NCI-H82 treated with DMSO at 0.1 percent for 48 hours (cell line): Measurements from ENCODE around the gene ARHGAP26.
A peak's percentile ranks its signal among the peaks of the same experiment; 100 is the strongest.

Experiments
- DNase-seq: peaks from one replicate; lab custom pipeline; 2025; ENCODE audit not compliant: unreplicated experiment; lab: John Stamatoyannopoulos, UW

ARHGAP26 gene

DNA sequence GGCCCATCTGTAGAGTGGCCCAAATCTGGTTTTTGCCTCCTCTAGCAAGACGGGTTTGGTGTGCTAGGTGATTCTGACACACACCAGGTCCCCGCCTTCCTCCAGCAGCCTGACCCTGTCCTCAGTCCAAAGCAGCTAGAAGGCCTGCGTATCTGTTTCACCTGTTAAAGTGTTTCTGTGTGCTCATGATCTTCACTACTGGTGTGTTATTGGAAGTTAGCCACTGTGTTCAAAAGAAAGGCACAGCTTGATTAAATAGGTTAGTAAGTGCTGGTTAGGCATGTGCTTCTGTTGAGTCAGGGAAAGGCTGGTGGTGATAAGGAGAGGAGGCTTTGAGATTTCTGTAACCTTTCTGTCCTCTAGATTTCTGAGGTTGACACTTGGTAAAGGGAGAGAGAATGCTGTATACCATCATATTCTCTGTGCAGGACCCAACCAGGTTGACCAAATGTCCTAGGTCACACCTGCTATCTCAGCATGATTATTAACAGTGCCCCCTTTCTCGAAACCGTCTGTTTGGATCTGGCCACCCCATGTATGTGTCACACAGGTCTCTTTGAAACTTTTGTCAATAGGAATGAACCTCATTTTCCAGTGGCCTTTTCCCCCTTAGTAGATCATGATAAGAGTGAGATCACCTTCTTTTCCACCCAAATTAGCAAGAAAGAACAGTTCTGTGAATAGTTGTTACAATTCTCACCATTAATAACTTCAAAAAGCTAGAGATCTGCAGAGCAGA, 58.8 kb downstream of the ARHGAP26 start:
- DNase-seq = no peak

DNA sequence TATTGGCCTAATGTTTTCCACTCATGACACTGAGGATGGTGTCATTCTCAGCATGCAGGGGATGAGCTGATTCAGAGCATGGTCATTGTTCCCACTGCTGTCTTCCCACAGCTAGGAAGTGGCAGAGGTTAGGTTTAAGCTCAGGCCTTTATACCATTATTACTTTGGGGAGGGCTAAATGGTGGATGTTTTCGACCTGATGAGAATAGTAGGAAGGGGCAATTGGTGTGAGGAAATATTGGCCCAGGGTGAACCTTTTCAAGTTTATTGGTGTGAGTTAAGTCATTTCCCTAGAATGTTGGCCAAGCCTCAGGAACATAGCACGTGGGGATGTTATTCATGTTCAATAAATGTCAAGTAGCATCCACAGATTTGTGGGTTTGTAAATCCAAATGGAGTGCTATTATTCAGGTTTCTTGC, 59.6 kb downstream of the ARHGAP26 start:
- DNase-seq = no peak

DNA sequence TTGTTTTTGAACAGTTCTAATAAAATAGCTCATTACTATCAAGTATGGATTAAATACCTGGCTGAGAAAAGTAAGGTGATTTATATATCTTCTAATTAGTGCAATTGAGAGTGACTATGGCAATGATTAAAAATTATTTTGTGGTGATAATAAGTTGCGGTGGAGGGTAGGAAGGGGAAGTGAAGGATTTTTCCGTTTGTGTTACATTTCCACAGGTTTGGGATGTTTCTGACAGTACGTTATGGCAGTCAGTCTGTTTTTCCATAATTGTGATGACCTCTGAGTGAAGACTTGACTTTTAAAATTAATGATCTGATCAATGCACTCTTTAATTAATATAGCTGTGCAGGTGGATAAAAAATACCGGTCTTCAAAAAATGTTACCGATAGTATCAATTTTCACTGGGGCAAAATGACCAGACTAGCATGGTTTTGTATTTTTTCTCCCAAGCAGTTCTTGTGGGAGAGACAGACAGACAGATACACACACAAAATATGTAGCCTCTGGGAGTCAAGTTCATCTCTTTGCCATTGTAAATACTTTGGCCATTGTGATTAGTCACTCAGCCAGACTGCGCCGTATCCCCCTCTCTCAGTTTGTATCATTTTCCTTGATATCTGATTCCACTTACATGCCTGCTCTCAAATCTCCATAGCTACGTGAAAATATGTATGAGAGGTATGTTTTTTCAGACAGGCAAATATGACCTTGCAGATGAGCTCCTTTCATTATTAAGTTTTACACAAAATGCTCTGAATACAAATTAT, 60.2 kb downstream of the ARHGAP26 start:
- no peak for DNase-seq

DNA sequence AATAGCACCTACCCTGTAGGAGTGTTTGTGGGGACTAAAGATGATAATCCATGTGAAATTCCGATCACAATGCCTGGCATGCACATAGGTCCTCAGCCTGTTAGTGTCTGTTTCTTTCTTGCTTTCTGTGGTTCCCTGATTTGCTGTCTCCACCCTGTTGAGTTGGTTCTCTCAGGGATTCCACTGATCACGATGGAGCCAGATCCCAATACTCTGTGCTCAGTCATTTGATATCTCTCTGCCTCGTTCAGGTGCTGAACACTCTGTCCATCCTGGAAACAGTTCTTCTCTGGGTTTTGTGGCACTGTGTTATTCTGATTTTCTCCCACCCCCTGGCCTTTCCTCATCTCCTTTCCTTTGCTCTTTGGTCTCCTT, 60.8 kb downstream of the ARHGAP26 start:
- no peak for DNase-seq

DNA sequence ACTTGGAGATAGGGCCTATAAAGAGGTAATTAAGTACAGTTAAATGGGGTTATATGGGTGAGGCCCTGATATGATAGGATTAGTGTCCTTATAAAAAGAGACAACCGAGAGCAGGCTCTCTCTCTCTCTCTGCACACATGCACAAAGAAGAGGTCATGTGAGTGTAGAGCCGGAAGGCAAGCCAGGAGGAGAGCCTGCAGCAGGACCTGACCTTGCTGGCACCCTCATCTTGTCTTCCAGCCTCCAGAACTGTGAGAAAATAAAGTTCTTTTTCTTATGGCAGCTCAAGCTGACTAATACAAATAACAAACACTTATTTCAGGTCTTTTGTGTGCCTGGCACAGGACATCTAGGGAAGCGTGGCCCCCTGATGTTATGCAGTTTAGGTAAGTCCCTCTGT, 62.1 kb downstream of the ARHGAP26 start:
- DNase-seq = no peak

DNA sequence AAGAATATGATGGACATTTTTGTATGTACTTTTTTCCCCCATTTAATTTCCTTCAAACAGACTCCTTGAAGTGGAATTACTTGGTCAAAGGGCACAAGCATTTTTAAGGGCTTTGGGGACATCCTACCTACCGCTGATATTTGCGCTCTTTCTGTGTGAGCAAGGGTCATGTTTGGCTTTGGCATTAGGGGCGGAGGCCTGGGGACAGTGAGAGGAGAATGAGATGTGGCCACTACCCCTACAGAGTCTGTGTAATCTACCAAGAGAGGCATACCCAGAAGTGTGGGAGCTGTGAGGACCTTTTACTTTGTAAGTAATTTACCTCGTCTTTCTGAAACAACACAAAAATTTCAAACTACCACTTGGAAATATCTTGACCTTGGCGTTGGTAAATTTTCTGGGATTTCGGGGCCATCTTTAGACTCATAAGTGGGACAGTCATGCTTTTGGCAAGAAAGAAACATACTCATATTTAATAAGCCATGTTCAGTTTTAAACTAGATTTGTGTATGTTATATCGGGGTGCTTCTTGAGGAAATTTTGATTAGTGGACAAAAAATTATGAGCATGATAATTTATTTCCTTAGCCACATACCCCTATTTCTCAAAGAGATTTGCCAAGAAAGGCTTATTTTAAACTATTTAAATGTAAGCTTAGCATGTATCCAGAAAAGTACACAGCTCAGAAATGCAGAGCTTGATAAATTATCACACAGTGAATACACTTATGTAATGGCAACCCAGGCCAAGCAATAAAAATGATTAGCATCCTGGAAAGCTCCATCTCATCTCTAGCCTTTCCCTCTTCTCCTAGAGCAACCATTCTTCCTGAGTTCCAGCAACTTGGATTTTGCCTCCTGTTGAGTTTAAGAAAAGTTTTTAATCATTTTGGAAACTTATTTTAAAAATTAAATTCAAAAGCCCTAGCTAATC, 63.6 kb downstream of the ARHGAP26 start:
- no peak for DNase-seq

DNA sequence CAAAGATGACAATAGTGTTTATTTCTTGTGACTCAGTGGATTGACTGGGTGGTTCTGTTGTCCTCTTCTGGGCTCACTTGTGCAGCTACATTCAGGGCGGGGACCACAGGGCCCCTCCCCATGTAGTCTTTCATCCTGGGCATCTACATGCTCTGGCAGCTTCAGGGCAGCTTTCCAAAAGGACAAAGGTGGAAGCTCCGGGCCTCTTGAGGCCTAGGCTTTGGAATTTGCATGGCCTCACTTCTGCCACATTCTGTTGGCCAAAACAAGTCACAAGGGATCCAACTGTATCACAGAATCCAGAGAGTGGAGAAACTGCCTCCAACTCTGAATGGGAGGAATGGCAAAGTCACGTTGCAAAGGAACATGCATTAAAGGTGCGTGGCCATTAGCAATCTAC, 64.3 kb downstream of the ARHGAP26 start:
- no peak for DNase-seq

DNA sequence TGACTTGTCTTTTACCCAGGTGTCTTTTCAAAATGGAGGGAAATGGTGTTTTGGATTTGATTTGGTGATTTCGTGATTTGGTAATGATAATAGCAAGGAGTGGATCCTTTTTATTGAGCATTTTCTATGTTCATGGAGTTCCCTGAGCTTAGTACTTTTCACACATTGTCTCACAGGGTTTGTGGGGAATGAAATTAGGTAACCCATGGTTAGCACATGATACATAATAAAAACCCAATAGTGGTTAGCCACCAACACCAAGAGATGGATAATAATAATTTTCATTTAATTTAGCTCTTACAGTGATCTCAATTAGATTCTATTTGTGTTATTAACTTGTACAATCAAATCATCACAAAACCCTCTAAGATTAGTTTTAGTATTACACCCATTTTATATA, 65.4 kb downstream of the ARHGAP26 start:
- DNase-seq = no peak

DNA sequence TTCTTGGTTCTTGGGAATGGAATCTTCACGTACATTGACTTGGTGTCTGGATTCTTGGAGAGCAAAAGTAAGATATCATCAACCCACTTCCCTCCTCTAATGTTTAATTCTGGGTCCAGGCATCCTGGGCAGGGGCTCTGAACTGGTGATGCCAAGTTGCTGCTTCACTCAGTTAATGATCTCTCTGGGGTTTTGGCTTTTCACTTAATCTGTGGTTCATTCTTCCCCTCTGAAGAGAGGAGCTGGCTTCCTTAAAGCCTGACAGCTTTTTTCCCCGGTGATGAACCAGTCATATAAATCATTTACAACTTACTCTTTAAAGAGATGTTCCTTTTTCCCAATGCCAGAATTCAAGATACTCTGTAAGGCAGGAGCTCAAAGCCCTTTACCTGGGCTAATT, 65.9 kb downstream of the ARHGAP26 start:
- no peak for DNase-seq

DNA sequence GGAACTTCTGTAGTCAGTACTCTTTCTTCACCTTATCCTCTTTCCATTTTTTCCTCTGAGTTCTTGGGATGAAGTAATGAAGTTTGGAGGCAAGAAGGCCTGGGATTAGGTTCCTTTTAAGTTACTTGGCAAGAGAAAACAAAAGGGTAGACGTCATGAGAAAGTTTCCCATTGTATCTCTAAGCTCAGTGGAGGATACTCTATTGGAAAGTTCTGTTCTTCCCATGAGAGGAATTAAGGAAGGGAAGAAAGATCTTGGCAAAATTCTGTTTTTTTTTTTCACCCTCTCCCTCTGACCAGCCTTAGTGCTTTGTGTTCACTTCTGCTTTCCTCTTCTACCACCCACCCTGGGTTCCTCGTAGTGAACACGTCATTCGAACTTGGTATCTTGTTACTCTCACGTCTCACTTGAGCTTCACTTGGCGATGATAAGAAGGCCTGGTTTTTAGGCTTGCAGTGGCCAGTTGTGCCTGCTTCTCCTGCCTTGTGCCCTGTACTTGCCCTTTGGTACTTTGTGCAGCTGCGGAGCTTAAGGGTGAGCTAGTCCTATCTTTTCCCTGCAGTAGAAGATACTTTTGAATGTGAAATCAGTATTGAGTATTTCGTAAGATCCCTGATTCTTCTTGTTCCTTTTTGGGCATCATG, 67.0 kb downstream of the ARHGAP26 start:
- no peak for DNase-seq

DNA sequence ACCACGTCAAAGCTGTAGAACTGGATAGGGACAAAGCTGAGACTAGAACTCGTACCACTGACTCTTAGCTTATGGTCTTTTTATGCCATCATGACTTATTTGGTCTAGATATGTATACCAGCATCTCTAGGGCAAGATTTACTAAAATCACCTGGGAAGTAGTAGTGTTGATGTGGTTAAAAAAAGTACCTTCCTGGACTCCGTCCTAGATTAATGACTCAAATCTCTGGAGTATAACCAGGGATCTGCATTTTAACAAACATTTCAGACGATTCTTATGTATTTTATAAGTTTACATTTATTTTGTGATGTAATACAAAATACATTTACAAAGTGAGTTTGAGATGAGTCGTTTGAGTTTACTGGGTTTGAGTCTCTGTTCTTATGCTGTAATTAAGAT, 68.7 kb downstream of the ARHGAP26 start:
- no peak for DNase-seq

DNA sequence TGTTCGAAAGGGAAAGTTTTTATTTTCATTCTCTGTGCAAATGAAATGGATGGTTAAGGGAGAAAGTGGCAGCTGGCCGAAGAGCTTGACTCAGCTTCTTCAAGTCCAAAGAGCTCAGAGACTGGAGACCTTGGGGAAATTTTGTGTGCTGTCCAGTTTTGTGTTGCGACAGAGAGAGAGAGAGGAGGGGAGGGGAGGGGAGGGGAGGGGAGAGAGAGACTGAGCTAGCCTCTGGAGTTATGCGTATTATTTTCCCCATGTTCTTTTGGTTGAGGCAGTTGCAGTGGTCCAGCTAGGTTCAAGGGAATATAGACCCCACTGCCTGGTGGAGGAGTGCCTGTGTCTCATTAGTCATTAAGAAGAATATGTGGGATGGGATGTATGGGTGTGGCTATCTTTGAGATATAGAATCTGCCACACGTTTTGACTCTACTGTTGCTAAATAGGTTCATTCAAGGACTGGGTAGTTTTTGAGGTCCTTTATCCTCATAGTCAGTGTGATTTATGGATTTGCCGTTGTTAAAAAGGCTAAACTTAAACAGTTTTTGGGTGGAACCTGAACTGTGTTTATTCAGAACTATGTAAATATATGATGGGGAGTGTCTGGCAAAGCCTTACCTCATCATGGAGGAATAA, 69.7 kb downstream of the ARHGAP26 start:
- DNase-seq = no peak

DNA sequence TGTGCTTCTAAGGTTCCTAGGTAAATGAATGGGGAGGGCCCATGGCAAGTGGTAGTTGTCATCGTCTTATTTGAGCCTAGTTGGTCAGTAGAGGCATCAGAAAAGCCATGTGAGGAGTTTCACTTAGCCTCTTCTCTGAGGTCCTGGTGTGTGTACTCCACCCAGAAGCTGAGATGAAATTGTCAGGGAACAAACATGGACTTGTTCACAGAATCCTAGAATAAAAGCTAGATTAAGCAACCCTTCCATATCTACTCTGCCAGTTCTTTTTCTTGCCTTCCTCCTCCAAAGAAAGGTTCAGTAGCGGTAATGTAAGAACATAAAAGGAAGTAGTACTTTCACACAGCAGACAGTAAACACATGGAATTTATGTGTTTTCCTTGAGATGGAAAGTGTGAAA, 70.4 kb downstream of the ARHGAP26 start:
- DNase-seq = no peak

DNA sequence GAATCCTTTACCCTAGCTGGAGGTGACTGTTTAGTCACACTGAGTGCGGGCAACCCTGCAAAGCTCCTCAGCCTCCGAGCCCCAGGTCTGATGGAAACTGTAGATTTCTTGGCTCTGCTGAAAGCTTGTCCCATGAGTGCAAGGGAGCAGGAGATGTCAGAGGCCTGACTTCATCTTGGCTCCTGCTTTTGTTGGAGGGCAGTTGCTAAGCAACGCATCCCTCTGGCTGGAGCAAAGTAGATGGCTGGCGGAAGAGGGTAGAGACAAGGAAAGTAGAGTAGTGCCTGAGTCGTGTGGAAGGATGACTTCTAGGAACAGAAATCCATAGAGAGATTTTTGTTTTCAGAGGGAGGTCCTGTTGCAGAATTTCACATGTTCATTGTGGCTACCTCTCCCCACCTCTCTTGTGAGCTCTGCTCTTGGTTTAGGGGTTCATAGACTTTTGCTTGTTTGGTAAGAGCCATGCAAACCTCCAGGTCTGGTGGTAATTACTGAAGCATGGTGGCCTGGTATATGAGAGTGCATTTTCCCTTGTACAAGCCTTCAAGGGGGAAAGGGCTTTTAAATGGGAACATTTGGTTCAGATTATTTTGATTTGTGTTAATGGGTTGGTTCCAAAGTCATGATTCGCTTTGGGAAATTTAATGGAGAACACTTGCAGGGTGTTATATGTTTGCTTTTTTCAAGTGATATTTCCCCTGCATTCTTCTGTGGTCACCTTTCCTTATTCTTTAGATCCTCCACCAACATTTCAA, 71.5 kb downstream of the ARHGAP26 start:
- no peak for DNase-seq

DNA sequence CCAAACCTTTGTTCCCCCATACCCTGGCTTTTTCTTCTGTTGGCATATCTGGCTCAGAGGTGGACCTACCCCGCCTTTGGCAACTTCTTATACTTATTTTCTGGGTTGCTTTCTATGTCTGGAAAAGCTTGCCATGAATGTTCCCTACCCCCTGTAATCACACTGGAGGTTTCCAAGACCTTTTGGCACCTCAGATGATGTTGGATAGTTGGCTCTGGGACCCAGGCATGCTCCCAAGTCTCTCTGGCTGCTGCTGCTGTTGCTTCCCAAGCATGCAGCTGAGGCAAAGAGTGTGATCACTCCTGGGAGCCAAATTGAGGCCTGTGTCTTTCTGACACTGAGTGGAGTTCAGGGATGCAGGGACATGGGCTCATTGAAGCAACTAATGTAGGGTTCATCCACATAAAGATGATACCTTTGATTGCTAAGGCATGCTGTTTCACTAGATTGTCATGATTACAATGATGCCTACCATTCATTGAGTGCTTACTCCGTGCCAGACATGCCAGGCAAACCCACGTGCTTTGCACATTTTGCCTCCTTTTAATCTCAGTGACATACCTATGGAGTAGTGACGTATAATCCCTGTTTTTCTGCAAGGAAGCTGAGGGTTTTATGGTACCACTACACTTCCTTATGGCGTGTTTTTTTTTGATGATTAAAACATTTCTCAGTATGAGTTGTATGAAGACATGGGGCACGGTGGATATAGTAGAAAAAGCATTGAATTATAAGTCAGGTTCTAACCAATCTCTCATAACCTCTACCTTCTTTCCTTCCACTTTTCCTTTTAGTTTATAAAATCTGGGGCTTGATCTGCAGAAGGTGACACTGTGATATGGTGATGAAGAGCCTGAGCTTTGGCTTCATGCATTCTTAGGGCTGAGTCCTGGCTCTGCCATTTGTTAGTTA, 73.1 kb downstream of the ARHGAP26 start:
- DNase-seq = no peak

DNA sequence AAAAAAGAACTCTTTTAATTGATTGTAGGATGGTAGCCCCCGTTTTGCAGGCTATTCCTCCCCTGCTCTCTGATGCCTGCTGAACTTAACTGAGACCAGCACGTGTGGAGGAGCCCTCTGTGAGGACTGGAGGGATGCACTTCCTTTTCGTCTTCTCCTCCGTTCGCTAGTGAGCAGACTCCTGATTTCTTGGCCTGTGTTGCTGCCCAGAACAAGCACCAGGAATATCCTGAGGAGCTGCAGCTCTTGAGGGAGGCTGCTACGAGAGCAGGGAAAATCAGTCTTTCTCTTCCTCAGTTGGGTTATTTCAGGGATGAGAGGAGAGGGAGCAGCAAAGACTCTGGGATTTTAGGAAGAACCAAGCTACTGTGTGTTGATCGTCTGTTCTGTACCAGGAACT, 74.7 kb downstream of the ARHGAP26 start:
- no peak for DNase-seq

DNA sequence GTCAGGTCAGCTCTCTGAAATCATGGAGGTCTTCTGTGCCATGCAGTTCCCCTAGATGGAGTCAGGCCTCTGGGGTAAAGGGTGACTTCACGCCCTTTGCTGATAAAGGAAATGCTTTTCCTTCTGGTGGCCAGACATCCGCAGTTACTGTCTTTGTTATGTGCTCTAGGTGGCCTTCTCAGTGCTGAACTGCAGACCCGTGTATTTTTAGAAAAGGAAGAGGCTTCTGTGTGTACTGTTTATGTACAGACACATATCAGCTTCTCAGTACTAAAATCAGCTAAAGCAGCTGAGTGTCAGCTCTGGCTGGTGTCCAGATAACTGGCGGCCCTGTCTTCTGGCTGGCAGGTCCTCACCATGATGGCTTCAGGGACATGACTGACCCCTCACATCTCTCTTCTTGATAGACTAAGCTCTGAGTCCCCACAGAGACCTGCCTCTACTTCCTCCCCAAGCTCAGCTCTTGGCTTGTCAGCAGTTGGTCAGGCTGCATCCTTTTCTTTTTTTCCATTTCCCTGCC, 75.3 kb downstream of the ARHGAP26 start:
- no peak for DNase-seq

DNA sequence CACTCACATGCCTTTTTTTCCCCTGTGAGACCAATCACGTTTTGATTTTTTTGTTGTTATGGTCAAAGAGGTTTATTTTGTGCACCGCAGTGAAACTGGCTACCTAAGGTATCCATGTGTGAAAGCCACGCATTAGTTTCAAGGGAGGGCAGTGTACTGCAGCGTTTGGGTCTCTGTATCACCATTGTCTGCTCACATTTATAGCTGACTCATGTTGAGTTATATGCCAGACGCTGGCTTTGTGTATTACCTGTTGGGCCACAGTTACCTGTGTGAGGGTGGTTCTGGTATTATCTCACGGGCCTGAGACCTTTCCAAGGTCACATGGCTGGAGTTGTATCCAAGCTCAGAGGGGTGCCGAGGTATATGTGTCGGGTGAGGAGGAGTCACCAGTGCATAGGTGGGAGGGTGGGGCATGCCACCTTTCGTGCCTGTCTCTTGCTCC, 75.8 kb downstream of the ARHGAP26 start:
- no peak for DNase-seq

DNA sequence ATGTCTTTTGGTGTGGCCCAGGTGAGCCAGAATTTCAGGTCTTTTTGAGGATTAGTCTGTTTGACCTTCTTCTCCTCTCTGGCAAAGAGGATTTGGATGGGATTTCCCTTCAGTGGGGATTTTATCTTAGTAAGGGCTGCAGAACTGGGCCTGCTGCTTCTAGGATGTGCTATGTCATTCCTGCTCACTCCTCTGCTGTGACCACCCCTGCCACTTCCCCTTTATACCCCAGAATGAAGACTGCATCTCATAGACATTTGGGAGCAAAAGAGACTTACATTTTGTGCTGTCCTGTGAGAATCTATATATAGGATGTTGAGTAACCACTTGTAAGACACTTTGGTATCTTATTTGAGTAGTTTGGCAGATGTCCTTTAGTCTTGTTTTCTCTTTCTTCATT, 76.2 kb downstream of the ARHGAP26 start:
- DNase-seq = peak; percentile 23
